Measurements from ENCODE around the gene ZBTB20.

GRCh38 chr3:114823061-114823460, 324.0 kb downstream of the ZBTB20 start:
- TF ChIP-seq CTCF (IDR thresholded peaks at IDR 0.05; ENCODE audit: borderline replicate concordance, extremely low read depth, low read length, poor library complexity, severe bottlenecking) (no peak), EZH2 (IDR thresholded peaks at IDR 0.05; ENCODE audit: borderline replicate concordance, low read depth, low read length, severe bottlenecking) (no peak)

All from DND-41 (cell line).